Epithelial cell of proximal tubule (primary cell): ENCODE data around the gene FSCN2. TPM values are rescaled to one million over a fixed set of nuclear protein-coding genes. Genes with fewer than 3 reads are reported as not detected.

ENCODE experiments used
- DNase-seq: peaks from one replicate; pipeline ENCODE4 v3.0.0-alpha.2; 2011; ENCODE audit warnings: low read depth
- H3K4me3 ChIP-seq: 2 replicates; pipeline ENCODE4 v1.5.1; 2011; ENCODE audit warnings: low read depth, mild to moderate bottlenecking, low read length
- CTCF ChIP-seq: conservative IDR thresholded peaks from 2 replicates; pipeline ENCODE4 v1.5.1; 2012; ENCODE audit warnings: low read depth, mild to moderate bottlenecking, low read length
- total RNA-seq: library from RNA; depleted of rRNA; stranded (reverse); fragments of >200 nt; gene quantifications from 2 replicates; pipeline ENCODE4 v1.2.3, GENCODE V29; 2015

FSCN2 gene
- 0.51 TPM in 1 of 2 replicates, not detected in the other for total RNA-seq

DNA sequence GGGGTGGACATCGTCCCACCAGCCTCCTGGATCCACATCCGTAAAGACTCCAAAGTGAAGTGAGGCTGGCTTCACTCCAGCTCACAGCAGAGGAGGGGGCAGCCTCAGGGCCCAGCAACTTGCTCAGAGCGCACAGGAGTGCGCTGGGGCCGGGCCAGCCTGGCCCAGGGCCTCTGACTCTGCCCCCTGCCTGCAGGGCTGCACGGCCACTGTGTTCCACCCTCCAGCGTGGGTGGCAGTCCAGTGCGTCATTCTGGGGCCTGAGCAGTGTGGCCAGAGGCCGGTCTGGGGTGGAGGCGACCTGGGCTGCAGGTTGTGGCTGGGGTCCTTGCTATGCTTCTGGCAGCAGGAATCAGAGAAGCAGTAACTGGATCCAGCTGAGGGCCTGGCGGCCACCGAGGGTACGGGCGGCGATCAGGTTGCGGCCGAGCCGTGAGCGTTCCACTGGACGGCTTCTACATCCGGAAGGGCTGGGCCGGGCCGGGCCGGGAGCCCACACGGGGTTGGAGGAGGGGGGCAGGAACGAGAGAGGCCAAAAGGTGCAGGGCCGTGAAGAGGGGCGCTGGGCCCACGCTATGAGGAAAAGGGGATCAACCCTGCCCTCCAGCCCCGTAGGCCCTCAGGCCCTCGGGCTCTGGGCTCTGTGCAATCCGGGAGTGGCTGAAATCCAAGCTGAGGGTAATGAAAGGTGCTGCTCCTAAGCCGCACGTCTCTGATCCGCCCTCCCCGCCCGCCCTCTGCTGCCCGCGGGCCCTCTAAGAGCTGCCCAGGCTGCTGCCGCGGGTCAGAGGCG, at the start of gene FSCN2:
FSCN2 (plus strand) TSS at position 787 of the 793 bp plus-strand sequence. CDS start 155 bp downstream, outside the sequence.
- DNase-seq, result no peak
- no peak within 1 kb of the TSS for H3K4me3 ChIP-seq
- TF ChIP-seq CTCF, result peak; percentile 6

GRCh38 chr17:81479175-81480071, 48.8 kb upstream of the FSCN2 start:
- no peak for TF ChIP-seq CTCF
- no peak for DNase-seq
- H3K4me3 ChIP-seq, result no peak overlapping the region

DNA sequence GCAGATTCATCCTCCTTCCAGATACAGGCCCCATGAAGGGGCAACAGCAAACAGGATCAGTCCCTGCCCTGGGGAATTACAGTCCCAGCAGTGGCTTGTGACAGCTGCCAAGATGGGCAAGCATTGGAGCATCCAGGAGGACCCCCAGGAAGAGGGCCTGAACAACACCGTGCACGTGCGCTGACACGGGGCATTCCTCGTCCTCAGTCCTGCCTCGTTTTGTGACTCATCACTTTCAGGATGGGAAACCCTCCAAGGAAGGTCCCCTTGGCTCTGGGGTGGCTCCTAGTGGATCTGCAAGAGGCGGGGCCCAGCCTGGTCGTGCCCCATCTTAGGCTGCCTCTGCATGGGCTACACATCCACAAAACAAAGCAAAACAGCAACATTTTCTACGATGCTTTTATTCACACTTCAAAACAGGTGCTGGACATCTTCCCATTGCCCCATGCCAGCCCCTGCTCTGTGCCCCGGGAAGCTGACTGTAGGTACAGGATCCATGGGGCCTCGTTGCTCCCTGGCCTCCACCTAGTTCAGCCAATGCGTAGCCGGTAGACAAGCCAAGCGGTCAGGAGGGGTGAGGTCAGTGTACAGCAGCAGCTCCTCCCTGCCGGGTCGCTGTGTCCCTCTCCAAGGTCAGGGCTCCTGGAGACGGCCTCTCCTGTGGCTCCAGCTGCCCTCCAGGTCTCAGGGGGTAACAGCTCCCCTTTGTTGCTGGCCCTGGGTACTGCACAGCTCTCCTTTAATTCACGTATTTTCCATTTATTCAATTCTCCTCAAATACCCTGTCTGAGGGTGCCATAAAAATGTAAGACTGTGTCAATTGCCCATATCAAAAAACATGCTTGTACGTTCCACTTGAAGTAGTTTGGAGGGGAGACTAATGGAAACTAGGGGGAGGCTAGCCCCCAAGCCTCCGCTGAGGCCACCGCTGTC, 47.8 kb upstream of the FSCN2 start:
- TF ChIP-seq CTCF, result peak; percentile 15
- H3K4me3 ChIP-seq, result no peak overlapping the region
- DNase-seq, result no peak

GRCh38 chr17:81481073-81481799, 46.9 kb upstream of the FSCN2 start:
- no peak for DNase-seq
- peak overlapping the region; percentile 52 for H3K4me3 ChIP-seq
- no peak for TF ChIP-seq CTCF

DNA sequence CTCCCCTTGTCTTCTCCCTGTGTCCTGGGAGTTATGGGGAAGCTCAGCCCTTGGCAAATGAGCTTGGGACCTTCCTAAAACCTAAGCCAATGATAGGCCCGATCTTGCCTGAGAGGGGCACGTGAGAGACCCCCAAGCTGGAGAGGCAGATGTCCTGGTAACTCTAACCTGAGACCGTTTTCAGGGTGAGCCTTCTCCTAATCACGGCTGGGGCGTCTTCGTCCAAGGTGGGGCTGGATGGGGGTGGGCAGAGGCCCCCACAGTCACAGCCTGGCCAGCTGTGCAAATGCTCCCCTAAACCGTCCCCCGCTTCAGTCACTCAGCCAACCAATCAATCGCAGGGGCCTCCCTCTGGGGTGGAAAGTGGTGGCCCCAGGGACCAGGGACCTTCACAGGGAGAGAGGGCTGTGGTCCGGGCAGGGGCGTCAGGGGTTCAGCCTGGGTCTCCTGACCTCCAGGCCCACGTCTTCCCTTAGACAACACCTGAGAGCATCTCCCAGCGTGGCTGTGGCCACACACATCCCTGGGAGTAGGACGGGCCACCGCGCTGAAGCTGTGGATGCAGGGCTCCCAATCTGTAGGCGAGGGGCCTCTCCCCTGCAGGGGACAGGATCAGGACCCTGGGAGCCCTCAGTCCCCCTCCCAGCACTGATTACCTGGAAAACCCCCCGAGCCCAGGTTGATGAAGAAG, 46.2 kb upstream of the FSCN2 start:
- DNase-seq, result no peak
- no peak for TF ChIP-seq CTCF
- H3K4me3 ChIP-seq, result peak overlapping the region; percentile 52
